Sigmoid colon (tissue), 4 donors: Measurements from ENCODE around the gene TCEAL9.

Source experiments
- CTCF ChIP-seq, 4 experiments: fragments of 450-650 bp in 3 of 4; fragments of 200-600 bp in 1 of 4; IDR thresholded peaks; one replicate each; pipeline ENCODE4 v1.5.1; 2016 to 2019; ENCODE audit warnings: antibody characterized with exemption in 4 of 4, mild to moderate bottlenecking in 3 of 4, moderate library complexity in 2 of 4
- EP300 ChIP-seq, 4 donors: sonication (generic); formaldehyde crosslinking; IDR thresholded peaks; one replicate each; pipeline ENCODE4 v1.6.1; 2017; ENCODE audit warnings: antibody characterized with exemption in 4 of 4
- POLR2AphosphoS5 ChIP-seq, 4 donors: sonication (generic); formaldehyde crosslinking; IDR thresholded peaks; one replicate each; pipeline ENCODE4 v1.6.1; 2017; ENCODE audit warnings: antibody characterized with exemption in 4 of 4

- TF ChIP-seq CTCF (IDR thresholded peaks at IDR 0.05) (no peak), POLR2AphosphoS5 (IDR thresholded peaks at IDR 0.05) (no peak), EP300 (IDR thresholded peaks at IDR 0.05) (no peak)
These were observed 20.6 kb downstream of the TCEAL9 start for GRCh38 chrX:103376979-103377324.
